ENCODE results near the gene SMYD3. TPM values are rescaled to one million over a fixed set of nuclear protein-coding genes. Genes with fewer than 3 reads are reported as not detected.

SMYD3 gene
- total and polyA plus RNA-seq, 10 of the 15 experiments (the other 5 are each of a cell fraction or from before 2014, with no cell fraction given), result 18.3 to 54.0 (median 24.8) TPM

- no peak for TF ChIP-seq ZNF384 (IDR thresholded peaks at IDR 0.05; ENCODE audit: borderline replicate concordance, low read depth, low read length)
- no peak for TF ChIP-seq JUND (IDR thresholded peaks at IDR 0.05; ENCODE audit: low read depth, low read length)
- no peak for TF ChIP-seq MTA3 (IDR thresholded peaks at IDR 0.05; ENCODE audit: borderline replicate concordance, low read length)
- no peak for TF ChIP-seq SUPT20H (IDR thresholded peaks at IDR 0.05; ENCODE audit: borderline replicate concordance, control insufficient read depth, low read depth, low read length)
- TF ChIP-seq SIN3A (IDR thresholded peaks at IDR 0.05; ENCODE audit: low read depth, low read length), result no peak
- no peak for TF ChIP-seq IRF3 (IDR thresholded peaks at IDR 0.05)
- no peak for TF ChIP-seq GATAD2B (conservative IDR thresholded peaks at IDR 0.05; ENCODE audit: low read depth)
- no peak for TF ChIP-seq STAT3 (IDR thresholded peaks at IDR 0.05; ENCODE audit: low read depth, low read length)
Measured at GRCh38 chr1:246274186-246274585, 232.9 kb downstream of the SMYD3 start (continued).

- Histone ChIP-seq H3K27me3 (replicated peaks in 1 of 2; ENCODE audit: control insufficient read depth in 2 of 2, insufficient read depth in 2 of 2, low read length in 1 of 2) (no peaks in the 10 kb centered on the region), H3K27ac (ENCODE audit: control insufficient read depth, insufficient read depth) (no peak overlapping the region), H2AFZ (ENCODE audit: control insufficient read depth, low read depth, low read length) (no peak overlapping the region), H3K4me2 (ENCODE audit: control insufficient read depth, insufficient read depth) (no peak overlapping the region), H3K79me2 (ENCODE audit: control insufficient read depth, insufficient read depth, low read length) (no peaks in the 10 kb centered on the region), H3K4me3 (no peak overlapping the region), H3K4me1 (ENCODE audit: control insufficient read depth, insufficient read depth, low read length) (no peaks in the 10 kb centered on the region), H3K9ac (ENCODE audit: control insufficient read depth, insufficient read depth, low read length) (no peak overlapping the region), H4K20me1 (ENCODE audit: control insufficient read depth, insufficient read depth) (no peaks in the 10 kb centered on the region), H3K36me3 (ENCODE audit: control insufficient read depth in 2 of 2, insufficient read depth in 2 of 2, low read length in 1 of 2) (no peaks in the 10 kb centered on the region), H3K9me3 (replicated peaks; ENCODE audit: control insufficient read depth, insufficient read depth, low read length) (no peaks in the 10 kb centered on the region)
- 97% methylated on average over 4 of the region's 4 CpGs for WGBS (ENCODE audit: insufficient coverage, insufficient replicate concordance, low lambda C conversion rate, missing lambda C conversion rate)
- ChIA-PET RAD21 (ENCODE audit: unreplicated experiment) (interaction anchor here (0.6 kb wide), 2 partner anchors 184 to 373 kb away, joined by 3 read pairs; no protein-coding TSS in a partner anchor), CTCF (interaction anchor here (1.5 kb wide), 1 partner anchor 10 kb away, joined by 4 read pairs; no protein-coding TSS in a partner anchor), POLR2A (no interaction called here), SMC1A (ENCODE audit: uncharacterized antibody, unreplicated experiment) (interaction anchor here (0.6 kb wide), 1 partner anchor 146 kb away, joined by 3 read pairs; no protein-coding TSS in a partner anchor)
- ATAC-seq, result no peak
- in situ Hi-C loops (cut with MboI) (no loop called here), intact Hi-C loops (cut with micrococcal nuclease; ENCODE audit: unreplicated experiment) (no loop called here)
- BruUV-seq (replicated peaks), result no TSS peak
- no peak for FAIRE-seq
- no peak for DNase-seq (ENCODE audit: low read depth, low spot score)
- TF ChIP-seq PKNOX1 (IDR thresholded peaks at IDR 0.05), result no peak
- no peak for TF ChIP-seq POLR2AphosphoS2 (IDR thresholded peaks at IDR 0.05; ENCODE audit: low read depth, low read length)
Measured at GRCh38 chr1:246271516-246271915, 235.6 kb downstream of the SMYD3 start.
